Measurements from ENCODE around the gene PURA. TPM values are rescaled to one million over a fixed set of nuclear protein-coding genes. Genes with fewer than 3 reads are reported as not detected.
A peak's percentile ranks its signal among the peaks of the same experiment; 100 is the strongest.

The PURA gene
- total and polyA plus RNA-seq, 4 experiments from 2014 or later: 2.5 to 36.2 (median 18.0) TPM

DNA sequence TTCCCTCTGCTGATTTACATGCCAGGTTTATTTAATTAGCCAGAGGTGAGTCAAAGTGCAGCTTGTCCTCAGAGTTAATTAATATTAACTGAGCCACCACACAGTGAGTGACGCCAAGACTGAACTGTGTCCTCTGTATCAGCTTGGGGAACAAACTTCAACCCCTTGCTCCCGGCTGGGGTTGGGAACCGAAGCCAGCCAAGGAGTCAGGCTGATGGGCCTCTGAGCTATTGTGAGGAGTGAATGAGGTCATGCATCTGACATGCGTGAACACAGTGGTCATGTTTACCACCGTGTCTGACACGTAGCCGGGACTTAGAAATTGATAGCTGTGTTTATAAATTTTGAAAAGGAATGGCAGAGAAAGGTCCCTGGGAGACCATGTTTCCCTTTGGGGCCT is 28.9 kb downstream of the PURA start:
- Mint-ChIP-seq H3K4me3 (no peak overlapping the region), H3K4me1 (peaks cover 12 to 32% (median 24%) of the 10 kb centered on the region in 4 donors), H3K27ac (no peak overlapping the region), H3K9me3 (no peaks in the 10 kb centered on the region), H3K27me3 (peaks cover 4 to 12% of the 10 kb centered on the region in 2 donors), H3K36me3 (peaks cover 0 to 2% of the 10 kb centered on the region in 2 donors)
- no peak overlapping the region for H3K27ac ChIP-seq (ENCODE audit: low read depth, low read length)
- intact Hi-C loops (cut with micrococcal nuclease): no loop called here
- ChIA-PET CTCF (ENCODE audit: partially characterized antibody) (interaction anchor here (1.5 to 14.9 kb wide), 8 partner anchors 10 to 88 kb away, joined by 6 to 257 read pairs (median 55); partner anchors contain the start of gene PURA), POLR2A (ENCODE audit: partially characterized antibody) (no interaction called here)
- DNase-seq: no peak
- H3K36me3 ChIP-seq (ENCODE audit: insufficient read depth, low read length): no peaks in the 10 kb centered on the region
- H3K27me3 ChIP-seq (ENCODE audit: insufficient read depth, low read length): peaks cover 7% of the 10 kb centered on the region
- H3K4me1 ChIP-seq (ENCODE audit: insufficient read depth, low read length): peaks cover 12% of the 10 kb centered on the region
- no peak overlapping the region for H3K4me3 ChIP-seq (ENCODE audit: low read length in 2 of 2)
- H3K9me3 ChIP-seq (ENCODE audit: control insufficient read depth in 1 of 2, low read length in 2 of 2): no peaks in the 10 kb centered on the region

DNA sequence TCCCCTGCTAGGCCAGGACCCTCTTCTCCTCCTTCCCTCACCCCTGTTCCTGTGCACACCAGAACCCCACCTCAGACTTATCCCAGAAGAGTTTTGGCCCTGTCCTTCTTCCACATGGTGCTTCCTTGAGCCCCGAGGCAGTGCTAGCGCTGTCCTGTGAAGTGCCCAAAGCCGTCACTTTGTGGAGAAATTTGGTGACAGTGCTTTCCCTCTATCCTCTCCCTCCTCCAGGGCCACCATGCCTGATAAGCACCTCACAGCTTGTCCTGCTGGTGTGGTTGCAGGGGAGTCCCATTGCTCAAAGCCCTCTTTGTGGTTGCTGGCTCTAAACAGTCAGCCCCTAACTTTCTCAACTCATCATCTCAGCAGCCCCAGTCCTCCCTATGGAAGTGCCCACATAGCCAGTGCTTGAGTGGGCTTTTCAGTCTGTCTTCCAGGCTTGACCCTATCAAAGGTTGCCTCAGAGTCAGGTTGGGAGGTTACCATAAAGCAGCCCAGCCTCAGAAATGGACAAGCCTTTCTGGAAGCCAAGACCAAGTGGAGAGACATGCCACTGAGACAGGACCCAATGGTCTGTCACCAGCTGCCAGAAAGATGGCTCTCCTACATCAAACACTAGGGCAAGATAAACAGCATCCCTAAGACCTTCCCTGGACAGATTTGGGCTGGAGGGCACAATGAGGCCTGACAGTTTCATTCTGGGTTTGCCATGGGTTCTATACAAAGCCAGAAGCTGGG is 29.8 kb downstream of the PURA start:
- no peaks in the 10 kb centered on the region for H3K9me3 ChIP-seq (ENCODE audit: control insufficient read depth in 1 of 2, low read length in 2 of 2)
- Mint-ChIP-seq H3K27me3 (peaks cover 4 to 12% of the 10 kb centered on the region in 2 donors), H3K9me3 (no peaks in the 10 kb centered on the region), H3K4me1 (peaks cover 12 to 38% (median 22%) of the 10 kb centered on the region in 4 donors), H3K27ac (peak overlapping the region in 5 of 7 donors; percentile 1 to 65 (median 22)), H3K36me3 (peaks cover 0 to 2% of the 10 kb centered on the region in 2 donors), H3K4me3 (peak overlapping the region in 2 of 8 donors; percentile 33 to 80)
- ChIA-PET POLR2A (ENCODE audit: partially characterized antibody) (interaction anchor here (0.9 to 2.7 kb wide), 3 partner anchors 12 to 35 kb away, joined by 4 to 21 read pairs (median 14); partner anchors contain the start of gene PURA), CTCF (ENCODE audit: partially characterized antibody) (interaction anchor here (0.9 to 14.9 kb wide), 17 partner anchors 8 to 81 kb away, joined by 3 to 257 read pairs (median 6); partner anchors contain the start of genes CYSTM1 and PURA)
- H3K27me3 ChIP-seq (ENCODE audit: insufficient read depth, low read length): peaks cover 7% of the 10 kb centered on the region
- intact Hi-C loops (cut with micrococcal nuclease): loop anchor here (1.0 kb wide), 4 partner anchors 14 to 70 kb away; partner anchors contain the start of gene PURA
- H3K36me3 ChIP-seq (ENCODE audit: insufficient read depth, low read length): no peaks in the 10 kb centered on the region
- no peak for DNase-seq
- no peak overlapping the region for H3K4me3 ChIP-seq (ENCODE audit: low read length in 2 of 2)
- peaks cover 12% of the 10 kb centered on the region for H3K4me1 ChIP-seq (ENCODE audit: insufficient read depth, low read length)
- H3K27ac ChIP-seq (ENCODE audit: low read depth, low read length): no peak overlapping the region

DNA sequence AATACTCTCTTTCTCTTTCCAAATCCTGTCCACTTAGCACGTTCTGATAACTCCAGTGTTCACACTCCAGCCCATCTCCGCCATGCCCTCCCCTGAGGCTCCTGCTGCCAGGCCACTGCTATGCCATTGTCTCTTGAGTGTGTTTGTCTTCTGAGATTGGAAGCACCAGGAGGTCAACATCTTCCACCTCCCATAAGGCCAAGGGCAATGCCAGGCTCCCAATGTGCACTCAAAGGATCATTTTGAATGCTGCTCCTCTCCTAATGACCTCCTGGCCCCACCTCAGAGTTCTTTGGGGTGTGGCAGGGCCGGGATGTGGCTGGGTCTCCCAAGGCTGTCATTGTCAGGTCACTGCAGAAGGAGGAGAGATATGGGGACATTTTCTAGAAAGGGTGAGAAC is 31.3 kb downstream of the PURA start:
- H3K4me1 ChIP-seq (ENCODE audit: insufficient read depth, low read length): peaks cover 12% of the 10 kb centered on the region
- H3K4me3 ChIP-seq (ENCODE audit: low read length in 2 of 2): no peak overlapping the region
- Mint-ChIP-seq H3K9me3 (no peaks in the 10 kb centered on the region), H3K36me3 (peaks cover 0 to 2% of the 10 kb centered on the region in 2 donors), H3K27ac (peak overlapping the region in 1 of 7 donors; percentile 29), H3K27me3 (peaks cover 4 to 12% of the 10 kb centered on the region in 2 donors), H3K4me3 (peak overlapping the region in 7 of 8 donors; percentile 39 to 84 (median 73)), H3K4me1 (peaks cover 12 to 38% (median 22%) of the 10 kb centered on the region in 4 donors)
- DNase-seq: no peak
- intact Hi-C loops (cut with micrococcal nuclease): no loop called here
- ChIA-PET CTCF (ENCODE audit: partially characterized antibody) (interaction anchor here (1.4 to 14.9 kb wide), 11 partner anchors 10 to 104 kb away, joined by 3 to 257 read pairs (median 30); partner anchors contain the start of gene PURA), POLR2A (ENCODE audit: partially characterized antibody) (interaction anchor here (1.2 to 2.7 kb wide), 3 partner anchors 24 to 37 kb away, joined by 3 to 21 read pairs (median 14); partner anchors contain the start of gene PURA)
- peaks cover 7% of the 10 kb centered on the region for H3K27me3 ChIP-seq (ENCODE audit: insufficient read depth, low read length)
- no peak overlapping the region for H3K27ac ChIP-seq (ENCODE audit: low read depth, low read length)
- no peaks in the 10 kb centered on the region for H3K9me3 ChIP-seq (ENCODE audit: control insufficient read depth in 1 of 2, low read length in 2 of 2)
- no peaks in the 10 kb centered on the region for H3K36me3 ChIP-seq (ENCODE audit: insufficient read depth, low read length)

GRCh38 chr5:140145818-140146522 is 32.1 kb downstream of the PURA start:
- intact Hi-C loops (cut with micrococcal nuclease): no loop called here
- H3K4me1 ChIP-seq (ENCODE audit: insufficient read depth, low read length): peaks cover 12% of the 10 kb centered on the region
- H3K27me3 Mint-ChIP-seq: peaks cover 4 to 12% of the 10 kb centered on the region in 2 donors
- H3K36me3 ChIP-seq (ENCODE audit: insufficient read depth, low read length): no peaks in the 10 kb centered on the region
- ChIA-PET CTCF (ENCODE audit: partially characterized antibody) (interaction anchor here (1.0 to 14.9 kb wide), 13 partner anchors 8 to 357 kb away, joined by 3 to 257 read pairs (median 20); partner anchors contain the start of gene PURA), POLR2A (ENCODE audit: partially characterized antibody) (interaction anchor here (1.3 to 2.7 kb wide), 2 partner anchors 32 to 37 kb away, joined by 9 to 21 read pairs; partner anchors contain the start of gene PURA)
- H3K9me3 ChIP-seq (ENCODE audit: control insufficient read depth in 1 of 2, low read length in 2 of 2): no peaks in the 10 kb centered on the region
- H3K4me3 ChIP-seq (ENCODE audit: low read length in 2 of 2): no peak overlapping the region
- H3K27ac Mint-ChIP-seq: no peak overlapping the region
- no peaks in the 10 kb centered on the region for H3K9me3 Mint-ChIP-seq
- no peak overlapping the region for H3K27ac ChIP-seq (ENCODE audit: low read depth, low read length)
- peaks cover 7% of the 10 kb centered on the region for H3K27me3 ChIP-seq (ENCODE audit: insufficient read depth, low read length)
- peak in 4 of 5 donors; percentile 46 to 51 (median 47) for DNase-seq
- peaks cover 12 to 38% (median 22%) of the 10 kb centered on the region in 4 donors for H3K4me1 Mint-ChIP-seq
- peaks cover 0 to 2% of the 10 kb centered on the region in 2 donors for H3K36me3 Mint-ChIP-seq
- peak overlapping the region in 7 of 8 donors; percentile 36 to 84 (median 73) for H3K4me3 Mint-ChIP-seq

- Histone ChIP-seq H3K4me3 (ENCODE audit: low read length in 2 of 2) (no peak overlapping the region), H3K27me3 (ENCODE audit: insufficient read depth, low read length) (peaks cover 7% of the 10 kb centered on the region), H3K9me3 (ENCODE audit: control insufficient read depth in 1 of 2, low read length in 2 of 2) (no peaks in the 10 kb centered on the region), H3K4me1 (ENCODE audit: insufficient read depth, low read length) (peaks cover 12% of the 10 kb centered on the region), H3K36me3 (ENCODE audit: insufficient read depth, low read length) (no peaks in the 10 kb centered on the region), H3K27ac (ENCODE audit: low read depth, low read length) (no peak overlapping the region)
- Mint-ChIP-seq H3K27ac (peak overlapping the region in 2 of 7 donors; percentile 23 to 42), H3K9me3 (no peaks in the 10 kb centered on the region), H3K27me3 (peaks cover 4 to 12% of the 10 kb centered on the region in 2 donors), H3K36me3 (peaks cover 0 to 2% of the 10 kb centered on the region in 2 donors), H3K4me1 (peaks cover 12 to 38% (median 22%) of the 10 kb centered on the region in 4 donors), H3K4me3 (peak overlapping the region in 4 of 8 donors; percentile 4 to 65 (median 40))
- intact Hi-C loops (cut with micrococcal nuclease): no loop called here
- no peak for DNase-seq
- ChIA-PET POLR2A (ENCODE audit: partially characterized antibody) (interaction anchor here (0.6 to 1.3 kb wide), 2 partner anchors 32 to 219 kb away, joined by 3 to 9 read pairs; partner anchors contain the start of gene PURA), CTCF (ENCODE audit: partially characterized antibody) (interaction anchor here (1.0 to 14.9 kb wide), 12 partner anchors 9 to 358 kb away, joined by 3 to 257 read pairs (median 12); partner anchors contain the start of gene PURA)
Measured at GRCh38 chr5:140146523-140146842, 32.6 kb downstream of the PURA start.

GRCh38 chr5:140147460-140147859 is 33.6 kb downstream of the PURA start:
- H3K4me3 Mint-ChIP-seq: no peak overlapping the region
- no peak overlapping the region for H3K4me3 ChIP-seq (ENCODE audit: low read length in 2 of 2)
- no peaks in the 10 kb centered on the region for H3K9me3 Mint-ChIP-seq
- peaks cover 15 to 43% (median 21%) of the 10 kb centered on the region in 4 donors for H3K4me1 Mint-ChIP-seq
- POLR2A ChIA-PET (ENCODE audit: partially characterized antibody): no interaction called here
- peaks cover 0 to 2% of the 10 kb centered on the region in 2 donors for H3K36me3 Mint-ChIP-seq
- intact Hi-C loops (cut with micrococcal nuclease): no loop called here
- H3K4me1 ChIP-seq (ENCODE audit: insufficient read depth, low read length): peaks cover 12% of the 10 kb centered on the region
- H3K27ac Mint-ChIP-seq: peak overlapping the region in 1 of 7 donors; percentile 64
- H3K27me3 ChIP-seq (ENCODE audit: insufficient read depth, low read length): peaks cover 7% of the 10 kb centered on the region
- DNase-seq: no peak
- H3K9me3 ChIP-seq (ENCODE audit: control insufficient read depth in 1 of 2, low read length in 2 of 2): no peaks in the 10 kb centered on the region
- CTCF ChIA-PET (ENCODE audit: partially characterized antibody): interaction anchor here (1.0 to 14.9 kb wide), 3 partner anchors 10 to 75 kb away, joined by 3 to 257 read pairs (median 132); no protein-coding TSS in a partner anchor
- H3K36me3 ChIP-seq (ENCODE audit: insufficient read depth, low read length): no peaks in the 10 kb centered on the region
- peaks cover 4 to 12% of the 10 kb centered on the region in 2 donors for H3K27me3 Mint-ChIP-seq
- H3K27ac ChIP-seq (ENCODE audit: low read depth, low read length): no peak overlapping the region
